HCEC 1CT (cell line): ENCODE results near the gene SEC14L5.
"Not testable (repeated sequence)": the region's sequence is repeated elsewhere in the genome, so short reads cannot be mapped to it uniquely, and the experiment has no call there.

ENCODE experiments used
- DNase-seq: peaks from one replicate; pipeline ENCODE4 v3.0.0-alpha.2; 2017

Gene SEC14L5

GRCh38 chr16:4957720-4958509, at the start of gene SEC14L5:
Gene SEC14L5 (plus strand): TSS chr16:4958330. CDS start chr16:4959324, 994 bp downstream.
- peak; percentile 94 for DNase-seq

DNA sequence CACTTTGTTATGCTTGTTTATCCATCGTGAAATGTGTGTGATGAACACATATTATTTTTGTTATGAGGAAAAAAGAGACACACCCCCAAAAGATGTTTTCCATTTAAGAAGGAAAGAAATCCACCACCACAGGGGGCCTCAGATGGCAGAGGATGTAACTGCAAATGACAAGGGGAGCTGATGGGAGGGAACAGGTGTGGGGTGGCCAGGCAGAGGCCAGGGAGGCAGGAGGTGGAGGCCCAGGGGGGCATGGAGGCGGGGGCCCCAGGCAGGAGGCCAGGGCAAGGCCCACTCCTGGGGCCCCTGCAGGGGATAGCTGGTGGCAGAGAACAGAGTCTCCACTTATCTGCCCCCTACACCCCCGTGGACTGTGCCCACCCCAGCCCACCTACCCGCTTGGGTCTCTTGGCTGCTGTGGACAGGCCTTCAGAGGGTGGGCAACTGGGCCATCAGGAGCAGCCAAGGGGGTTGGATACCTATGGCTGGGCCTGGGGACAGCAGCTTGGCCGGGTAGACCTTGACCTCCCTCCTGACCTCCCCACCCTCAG, 49.2 kb upstream of the SEC14L5 start:
- DNase-seq: no peak

GRCh38 chr16:4909825-4910224, 48.3 kb upstream of the SEC14L5 start:
- no peak for DNase-seq

DNA sequence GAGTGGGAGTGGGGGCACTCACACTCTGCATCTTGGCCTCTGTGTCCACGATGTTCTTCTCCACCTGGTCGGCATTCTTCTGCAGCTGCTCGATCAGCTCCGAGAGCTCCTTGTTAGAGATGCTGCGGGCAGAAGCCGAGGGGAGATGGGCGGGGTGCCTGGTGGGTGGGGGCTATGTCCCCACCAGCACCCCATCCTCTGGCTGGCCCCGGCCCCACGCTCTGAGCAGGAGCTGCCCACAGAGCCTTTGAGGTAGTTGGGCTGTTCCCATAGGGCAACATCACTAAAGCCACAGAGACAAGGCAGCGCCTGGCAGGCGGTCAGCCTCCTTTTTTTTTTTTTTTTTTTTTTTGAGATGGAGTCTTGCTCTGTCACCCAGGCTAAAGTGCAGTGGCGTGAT, 47.3 kb upstream of the SEC14L5 start:
- DNase-seq: no peak

DNA sequence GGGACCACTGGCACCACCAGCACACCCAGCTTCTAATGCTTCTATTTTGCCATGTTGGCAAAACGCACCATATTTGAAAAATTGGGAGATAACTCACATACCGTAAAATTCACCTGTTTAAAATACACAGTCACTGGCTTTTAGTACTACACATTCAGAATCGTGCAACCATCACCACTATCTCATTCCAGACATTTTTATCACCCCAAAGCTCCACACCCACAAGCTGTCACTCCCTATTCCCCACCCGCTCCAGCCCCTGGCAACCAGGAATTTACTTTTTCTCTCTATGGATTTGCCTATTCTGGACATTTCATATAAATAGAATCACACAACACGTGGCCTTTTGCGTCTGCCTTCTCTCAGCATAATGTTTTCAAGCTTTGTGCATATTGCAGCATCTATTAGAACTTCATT, 46.2 kb upstream of the SEC14L5 start:
- DNase-seq: peak; percentile 42

- no peak for DNase-seq
Measured at GRCh38 chr16:4913130-4913773, 44.9 kb upstream of the SEC14L5 start.

DNA sequence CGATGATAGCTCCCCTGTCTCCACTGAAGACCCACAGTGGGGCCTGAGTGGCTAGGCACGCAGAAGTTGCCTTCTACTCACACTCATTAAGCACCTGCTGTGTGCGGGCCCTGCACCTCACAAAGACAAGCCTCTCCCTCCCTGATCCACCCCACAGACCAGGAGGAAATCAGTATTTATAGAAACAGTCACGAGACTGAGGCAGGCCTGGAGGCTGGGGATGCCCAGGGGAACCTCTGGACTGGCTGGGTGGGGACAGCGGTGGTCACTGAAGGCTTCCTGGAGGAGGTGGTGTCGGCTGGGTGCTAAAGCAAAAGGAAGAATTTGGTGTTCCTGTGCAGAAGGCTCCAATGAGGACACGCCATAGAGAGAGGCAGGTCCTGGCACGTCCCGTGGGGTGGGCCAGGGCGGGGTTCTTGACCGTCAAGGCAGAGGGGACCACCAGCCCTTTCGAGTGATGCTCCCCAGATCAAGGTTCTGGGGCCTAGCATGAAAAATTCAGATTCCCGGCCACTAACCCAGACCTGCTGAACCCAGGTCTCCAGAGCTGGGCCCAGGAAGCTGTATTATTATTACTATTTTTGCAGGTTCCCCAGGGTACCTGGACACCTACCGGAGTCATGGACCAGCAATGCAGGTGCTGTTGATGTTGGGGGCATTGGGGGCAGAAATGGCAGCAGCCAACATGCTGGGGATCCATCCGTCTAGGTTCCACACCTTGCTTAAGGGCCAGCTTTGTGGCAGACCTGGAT, 44.2 kb upstream of the SEC14L5 start:
- DNase-seq: no peak

GRCh38 chr16:4914528-4915225, 43.5 kb upstream of the SEC14L5 start:
- DNase-seq: no peak

GRCh38 chr16:4915226-4915761, 42.8 kb upstream of the SEC14L5 start:
- DNase-seq: peak; percentile 97

GRCh38 chr16:4917117-4917516, 41.0 kb upstream of the SEC14L5 start:
- DNase-seq: peak; percentile 68

- no peak for DNase-seq
Measured at GRCh38 chr16:4918781-4919251, 39.3 kb upstream of the SEC14L5 start.

GRCh38 chr16:4920826-4921225, 37.3 kb upstream of the SEC14L5 start:
- no peak for DNase-seq

GRCh38 chr16:4922721-4923342, 35.3 kb upstream of the SEC14L5 start:
- no peak for DNase-seq

- DNase-seq: no peak
Measured at GRCh38 chr16:4923853-4924252, 34.3 kb upstream of the SEC14L5 start.

GRCh38 chr16:4924593-4925292, 33.4 kb upstream of the SEC14L5 start:
- no peak for DNase-seq

GRCh38 chr16:4925293-4925607, 32.9 kb upstream of the SEC14L5 start:
- no peak for DNase-seq

- DNase-seq: no peak
Measured at GRCh38 chr16:4925791-4926190, 32.3 kb upstream of the SEC14L5 start.

DNA sequence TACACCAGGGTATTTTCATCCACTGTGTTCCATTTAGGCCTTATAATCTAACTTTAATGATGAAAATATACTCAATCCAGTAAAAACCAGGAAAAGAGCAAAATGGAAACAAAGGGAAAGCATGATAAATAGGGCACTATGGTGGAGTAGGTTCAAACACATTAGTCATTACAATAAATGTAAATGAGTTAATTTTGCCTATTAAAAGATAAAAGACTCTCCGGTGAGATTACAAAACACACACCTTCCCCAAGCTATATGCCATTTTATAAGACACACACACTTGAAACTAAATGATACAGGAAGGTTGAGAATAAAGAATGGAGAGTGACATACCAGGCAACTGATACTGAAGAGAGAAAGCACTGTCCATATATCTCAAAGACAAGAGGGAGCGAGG, 31.2 kb upstream of the SEC14L5 start:
- DNase-seq: no peak

DNA sequence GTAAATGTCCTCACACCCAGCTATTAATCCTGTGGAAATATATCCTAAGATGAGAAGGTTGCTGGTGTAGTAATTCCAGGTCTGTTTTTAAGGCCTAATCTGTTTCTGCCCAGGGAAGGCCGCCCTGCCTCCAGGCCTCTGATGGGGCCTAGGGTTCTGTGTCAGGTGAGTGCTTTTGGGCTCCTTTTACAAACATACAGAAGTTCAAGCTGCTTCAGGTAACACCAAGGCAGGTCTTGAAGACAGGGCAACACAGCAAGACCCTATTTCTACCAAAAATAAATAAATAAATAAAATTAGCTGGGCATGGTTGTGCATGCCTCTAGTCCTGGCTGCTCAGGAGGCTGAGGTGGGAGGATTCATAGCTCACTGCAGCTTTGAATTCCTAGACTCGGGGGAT, 30.5 kb upstream of the SEC14L5 start:
- no peak for DNase-seq

- DNase-seq: no peak
Measured at GRCh38 chr16:4928227-4928626, 29.9 kb upstream of the SEC14L5 start.

- not testable (repeated sequence) for DNase-seq
Measured at GRCh38 chr16:4929619-4930018, 28.5 kb upstream of the SEC14L5 start.
